ENCODE results near the gene INTS1. TPM values are rescaled to one million over a fixed set of nuclear protein-coding genes. Genes with fewer than 3 reads are reported as not detected.

Gene INTS1
- total RNA-seq, 1 donor from 2014 or later = 134 TPM

- TF ChIP-seq, protein P1, sequence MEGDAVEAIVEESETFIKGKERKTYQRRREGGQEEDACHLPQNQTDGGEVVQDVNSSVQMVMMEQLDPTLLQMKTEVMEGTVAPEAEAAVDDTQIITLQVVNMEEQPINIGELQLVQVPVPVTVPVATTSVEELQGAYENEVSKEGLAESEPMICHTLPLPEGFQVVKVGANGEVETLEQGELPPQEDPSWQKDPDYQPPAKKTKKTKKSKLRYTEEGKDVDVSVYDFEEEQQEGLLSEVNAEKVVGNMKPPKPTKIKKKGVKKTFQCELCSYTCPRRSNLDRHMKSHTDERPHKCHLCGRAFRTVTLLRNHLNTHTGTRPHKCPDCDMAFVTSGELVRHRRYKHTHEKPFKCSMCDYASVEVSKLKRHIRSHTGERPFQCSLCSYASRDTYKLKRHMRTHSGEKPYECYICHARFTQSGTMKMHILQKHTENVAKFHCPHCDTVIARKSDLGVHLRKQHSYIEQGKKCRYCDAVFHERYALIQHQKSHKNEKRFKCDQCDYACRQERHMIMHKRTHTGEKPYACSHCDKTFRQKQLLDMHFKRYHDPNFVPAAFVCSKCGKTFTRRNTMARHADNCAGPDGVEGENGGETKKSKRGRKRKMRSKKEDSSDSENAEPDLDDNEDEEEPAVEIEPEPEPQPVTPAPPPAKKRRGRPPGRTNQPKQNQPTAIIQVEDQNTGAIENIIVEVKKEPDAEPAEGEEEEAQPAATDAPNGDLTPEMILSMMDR (conservative IDR thresholded peaks at IDR 0.05) = no peak
- Mint-ChIP-seq H3K9me3 (no peaks in the 10 kb centered on the region), H3K4me3 (no peak overlapping the region), H3K36me3 (no peaks in the 10 kb centered on the region), H3K4me1 (ENCODE audit: unreplicated experiment) (peaks cover under 1% of the 10 kb centered on the region), H3K27me3 (no peaks in the 10 kb centered on the region), H3K27ac (peak overlapping the region; percentile 72)
- DNase-seq (ENCODE audit: extremely low spot score, unreplicated experiment) = no peak
These were observed 38.9 kb upstream of the INTS1 start for GRCh38 chr7:1542841-1543747.

DNA sequence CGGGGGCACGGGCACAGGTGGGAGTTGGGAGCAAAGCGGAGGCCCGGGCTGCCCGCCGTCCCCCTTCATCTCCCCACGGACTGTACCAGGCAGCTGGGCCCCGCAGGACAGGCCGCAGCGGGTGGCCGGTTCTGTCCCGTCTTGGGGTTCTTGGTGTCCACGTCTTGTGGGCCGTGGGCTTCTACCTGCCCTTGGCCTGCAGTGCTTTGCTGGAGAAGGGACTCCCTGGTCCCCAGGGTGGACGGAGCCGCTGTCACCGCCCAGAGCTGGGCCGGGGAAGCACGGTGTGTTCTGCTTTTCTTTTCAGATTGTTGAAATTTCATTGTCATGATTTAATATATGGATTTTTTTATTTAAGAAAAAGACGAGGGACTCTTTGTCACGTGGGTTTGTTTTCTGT is 38.1 kb upstream of the INTS1 start:
- H3K27ac Mint-ChIP-seq = peak overlapping the region; percentile 72
- no peaks in the 10 kb centered on the region for H3K9me3 Mint-ChIP-seq
- H3K4me1 Mint-ChIP-seq (ENCODE audit: unreplicated experiment) = peaks cover 4% of the 10 kb centered on the region
- H3K27me3 Mint-ChIP-seq = no peaks in the 10 kb centered on the region
- no peak overlapping the region for H3K4me3 Mint-ChIP-seq
- DNase-seq (ENCODE audit: extremely low spot score, unreplicated experiment) = no peak
- TF ChIP-seq, protein P1 (conservative IDR thresholded peaks at IDR 0.05) = no peak
- H3K36me3 Mint-ChIP-seq = no peaks in the 10 kb centered on the region

DNA sequence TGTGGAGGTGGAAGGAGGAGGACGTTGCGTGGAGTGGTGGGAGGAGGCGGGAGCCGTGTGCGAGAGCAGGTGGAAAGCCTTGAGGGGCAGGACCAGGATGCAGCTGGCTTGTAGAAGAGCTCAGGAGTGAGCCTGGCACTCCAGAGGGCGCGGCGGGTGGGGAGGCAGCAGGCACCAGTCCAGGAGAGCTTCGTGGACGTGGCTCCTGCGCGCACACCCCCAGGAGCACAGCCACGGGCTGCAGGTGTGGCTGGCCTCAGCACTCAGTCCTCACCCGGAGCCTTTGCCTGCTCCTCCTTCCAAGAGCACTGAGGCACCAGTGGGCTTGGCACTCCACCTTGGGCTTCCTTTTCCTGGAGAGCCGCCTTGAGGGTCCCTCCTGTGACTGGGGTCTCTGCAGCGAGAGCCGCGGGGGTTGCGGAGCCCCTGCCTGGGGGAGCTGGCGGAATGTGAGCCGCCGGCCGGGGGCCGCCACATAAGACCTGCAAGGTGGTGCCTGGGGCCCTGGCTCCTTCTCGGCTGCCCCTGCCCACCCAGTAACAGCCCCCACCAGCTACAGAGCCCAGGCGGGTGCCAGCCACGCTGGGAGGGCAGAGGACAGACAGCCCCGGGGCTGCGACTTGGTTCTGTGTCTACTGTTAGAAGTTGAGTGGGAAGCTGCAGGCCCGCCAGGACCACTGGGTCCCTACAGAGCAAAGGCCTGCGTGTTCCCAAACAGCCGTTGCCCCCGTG is 37.4 kb upstream of the INTS1 start:
- no peak overlapping the region for H3K4me3 Mint-ChIP-seq

GRCh38 chr7:1540776-1541271 is 36.6 kb upstream of the INTS1 start:
- no peaks in the 10 kb centered on the region for H3K9me3 Mint-ChIP-seq
- TF ChIP-seq, protein P1 (conservative IDR thresholded peaks at IDR 0.05) = no peak
- H3K36me3 Mint-ChIP-seq = no peaks in the 10 kb centered on the region
- no peak for DNase-seq (ENCODE audit: extremely low spot score, unreplicated experiment)
- H3K4me3 Mint-ChIP-seq = no peak overlapping the region
- H3K27ac Mint-ChIP-seq = no peak overlapping the region
- peaks cover 10% of the 10 kb centered on the region for H3K4me1 Mint-ChIP-seq (ENCODE audit: unreplicated experiment)
- H3K27me3 Mint-ChIP-seq = peaks cover 3% of the 10 kb centered on the region

More for the DNA sequence above, 37.4 kb upstream of the INTS1 start:
- no peaks in the 10 kb centered on the region for H3K9me3 Mint-ChIP-seq
- H3K36me3 Mint-ChIP-seq = no peaks in the 10 kb centered on the region
- H3K27ac Mint-ChIP-seq = peak overlapping the region; percentile 72
- TF ChIP-seq, protein P1 (conservative IDR thresholded peaks at IDR 0.05) = no peak
- no peaks in the 10 kb centered on the region for H3K27me3 Mint-ChIP-seq
- DNase-seq (ENCODE audit: extremely low spot score, unreplicated experiment) = no peak
- H3K4me1 Mint-ChIP-seq (ENCODE audit: unreplicated experiment) = peaks cover 5% of the 10 kb centered on the region

GRCh38 chr7:1539882-1540775 is 35.9 kb upstream of the INTS1 start:
- H3K27ac Mint-ChIP-seq = no peak overlapping the region
- peaks cover 10% of the 10 kb centered on the region for H3K4me1 Mint-ChIP-seq (ENCODE audit: unreplicated experiment)
- no peak for DNase-seq (ENCODE audit: extremely low spot score, unreplicated experiment)
- no peak overlapping the region for H3K4me3 Mint-ChIP-seq
- TF ChIP-seq, protein P1 (conservative IDR thresholded peaks at IDR 0.05) = no peak
- H3K36me3 Mint-ChIP-seq = no peaks in the 10 kb centered on the region
- peaks cover 3% of the 10 kb centered on the region for H3K27me3 Mint-ChIP-seq
- H3K9me3 Mint-ChIP-seq = no peaks in the 10 kb centered on the region
